DMS53 (cell line): Measurements from ENCODE around the gene RBBP8NL.

ENCODE experiments used
- DNase-seq: peaks from one replicate; lab custom pipeline; 2025; lab: John Stamatoyannopoulos, UW

The RBBP8NL gene

GRCh38 chr20:62422636-62423325, 4.6 kb downstream of the RBBP8NL start:
- DNase-seq = no peak

GRCh38 chr20:62421716-62421990, 5.7 kb downstream of the RBBP8NL start:
- no peak for DNase-seq

- DNase-seq = no peak
Measured at GRCh38 chr20:62420846-62421715, 6.3 kb downstream of the RBBP8NL start.

GRCh38 chr20:62419759-62420158, 7.6 kb downstream of the RBBP8NL start:
- DNase-seq = no peak

- no peak for DNase-seq
Measured at GRCh38 chr20:62418709-62419487, 8.4 kb downstream of the RBBP8NL start.

- no peak for DNase-seq
Measured at GRCh38 chr20:62417981-62418708, 9.2 kb downstream of the RBBP8NL start.

GRCh38 chr20:62416651-62417637, 10.4 kb downstream of the RBBP8NL start:
- no peak for DNase-seq

- no peak for DNase-seq
Measured at GRCh38 chr20:62415354-62416111, 11.8 kb downstream of the RBBP8NL start.

- peak; percentile 55 for DNase-seq
Measured at GRCh38 chr20:62413896-62414481, 13.3 kb downstream of the RBBP8NL start.

GRCh38 chr20:62413025-62413570, 14.2 kb downstream of the RBBP8NL start:
- no peak for DNase-seq

- DNase-seq = no peak
Measured at GRCh38 chr20:62412194-62413024, 14.9 kb downstream of the RBBP8NL start.

GRCh38 chr20:62411479-62412193, 15.7 kb downstream of the RBBP8NL start:
- DNase-seq = no peak

GRCh38 chr20:62410746-62411478, 16.4 kb downstream of the RBBP8NL start:
- DNase-seq = no peak

GRCh38 chr20:62409931-62410745, 17.2 kb downstream of the RBBP8NL start:
- DNase-seq = peak; percentile 88

GRCh38 chr20:62409086-62409853, 18.1 kb downstream of the RBBP8NL start:
- no peak for DNase-seq
